Stimulated activated CD8-positive, alpha-beta memory T cell treated with anti-CD3 and anti-CD28 coated beads, Interleukin-7, amount 100 ng/mL, for 48 hours (primary cell): ENCODE measurements around the gene BANP.
"Not testable (repeated sequence)": the region's sequence is repeated elsewhere in the genome, so short reads cannot be mapped to it uniquely, and the experiment has no call there.

Source experiments
- DNase-seq, 2 donors: peaks; one replicate each; pipeline ENCODE4 v3.0.0-alpha.2; 2020; ENCODE audit warnings: low read depth in 1 of 2; ENCODE audit errors: extremely low read depth in 1 of 2

The BANP gene

DNA sequence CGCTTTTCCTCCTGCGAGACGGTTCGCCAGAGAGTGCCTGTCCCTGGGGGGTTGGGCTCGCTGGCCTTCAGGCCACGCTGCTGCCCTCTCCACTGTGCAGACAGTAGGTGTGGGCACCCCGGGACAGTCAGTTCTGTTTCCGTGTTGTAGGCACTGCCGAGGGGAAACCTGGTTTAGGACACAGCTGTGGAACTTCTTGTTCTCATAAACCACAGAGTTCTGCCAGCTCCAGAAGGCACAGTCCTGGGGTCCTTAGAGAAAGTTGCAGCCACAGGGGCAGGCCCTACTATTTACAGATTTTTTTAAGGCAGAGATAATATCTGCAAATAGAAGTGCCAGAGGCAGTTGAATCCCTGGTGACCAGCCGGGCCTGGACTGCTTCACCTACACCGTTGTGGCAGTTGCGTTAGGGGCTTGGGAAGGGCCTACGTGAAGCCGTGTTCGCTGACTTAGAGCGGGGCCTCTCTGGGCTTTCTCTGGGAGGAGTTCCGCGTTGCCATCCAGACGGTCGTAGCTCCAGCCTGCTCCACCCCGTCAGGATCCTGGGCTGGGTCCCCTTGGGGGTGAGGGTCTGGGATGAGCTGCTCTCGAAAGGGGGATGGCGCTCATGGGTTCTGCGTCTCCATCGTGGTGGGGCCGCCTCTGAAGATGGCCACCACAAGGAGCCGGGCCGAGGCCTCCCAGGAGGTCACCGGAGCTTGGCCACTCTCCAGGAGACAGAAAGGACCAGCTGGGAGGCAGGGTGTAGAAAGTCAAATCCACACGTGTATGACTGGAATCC is 126.3 kb downstream of the BANP start:
- DNase-seq = no peak

DNA sequence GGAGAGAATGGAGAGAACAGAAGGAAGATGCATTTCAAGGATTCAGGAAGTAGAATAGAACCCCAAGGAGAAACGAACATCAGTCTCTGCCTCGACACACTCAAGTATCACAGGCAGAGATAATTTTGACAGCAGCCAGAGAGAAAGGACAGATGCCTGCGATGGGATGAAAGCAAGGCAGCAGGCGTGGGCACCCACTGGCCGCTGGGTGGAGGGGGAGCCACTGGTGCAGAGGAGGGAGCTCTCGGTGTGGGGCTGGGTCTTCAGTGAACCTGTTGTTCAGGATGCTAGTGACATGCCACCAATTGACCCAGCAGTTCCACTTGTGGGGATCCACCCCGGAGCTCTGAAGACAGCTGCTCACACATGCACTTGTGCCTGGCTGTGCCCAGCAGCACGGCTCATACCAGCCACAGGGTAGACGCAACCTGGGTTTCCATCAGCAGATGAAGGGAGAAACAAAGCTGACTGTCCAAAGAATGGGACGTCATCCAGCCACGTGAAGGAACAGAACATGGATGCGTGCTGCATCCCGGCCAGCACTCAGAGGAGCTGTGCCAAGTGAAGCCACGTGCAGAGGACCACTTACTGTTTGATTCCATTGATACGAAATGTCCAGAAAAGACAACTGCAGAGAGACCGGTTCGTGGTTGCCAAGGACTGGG is 127.0 kb downstream of the BANP start:
- DNase-seq = no peak

DNA sequence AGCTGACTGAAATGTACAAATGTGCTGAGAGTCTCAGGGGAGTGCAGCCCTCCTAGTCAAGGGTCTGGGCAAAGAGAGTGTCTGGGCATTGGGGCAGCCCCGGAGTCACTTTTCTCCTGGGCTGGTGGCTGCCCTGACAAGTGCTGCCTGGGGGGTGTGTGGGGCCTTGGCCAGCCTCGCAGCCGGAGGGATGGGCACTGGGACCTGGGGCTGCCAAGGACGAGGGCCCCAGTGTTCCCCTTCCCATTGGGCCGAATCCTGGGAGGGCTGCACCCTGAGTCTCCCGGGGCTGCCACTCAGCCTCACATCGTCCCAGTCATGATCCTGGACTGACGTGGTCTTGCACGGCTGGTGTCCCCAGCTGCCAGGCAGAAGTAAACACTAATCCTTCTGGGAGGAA is 132.3 kb downstream of the BANP start:
- DNase-seq = no peak

DNA sequence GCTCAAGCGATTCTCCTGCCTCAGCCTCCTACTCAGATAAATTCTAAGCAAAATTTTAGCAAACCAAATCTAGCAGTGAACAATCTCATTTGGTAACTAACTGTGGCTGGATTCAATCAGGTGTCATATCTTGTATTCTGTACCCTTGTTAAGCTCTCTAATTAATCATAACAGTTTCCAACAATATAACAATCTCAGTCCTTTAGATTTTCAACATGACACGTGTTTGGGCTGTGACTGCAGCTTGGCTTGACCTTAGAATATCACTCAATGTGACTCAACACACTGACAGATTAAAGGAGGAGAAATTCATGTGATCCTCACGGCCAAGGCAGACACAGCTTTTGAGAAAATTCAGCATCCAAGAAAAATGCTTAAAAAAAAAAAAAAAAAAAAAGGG is 133.6 kb downstream of the BANP start:
- no peak for DNase-seq

GRCh38 chr16:88086571-88087516 is 135.6 kb downstream of the BANP start:
- DNase-seq = no peak

- no peak for DNase-seq
Measured at GRCh38 chr16:88087517-88087877, 136.3 kb downstream of the BANP start.

- DNase-seq = no peak
Measured at GRCh38 chr16:88088161-88088581, 136.9 kb downstream of the BANP start.

DNA sequence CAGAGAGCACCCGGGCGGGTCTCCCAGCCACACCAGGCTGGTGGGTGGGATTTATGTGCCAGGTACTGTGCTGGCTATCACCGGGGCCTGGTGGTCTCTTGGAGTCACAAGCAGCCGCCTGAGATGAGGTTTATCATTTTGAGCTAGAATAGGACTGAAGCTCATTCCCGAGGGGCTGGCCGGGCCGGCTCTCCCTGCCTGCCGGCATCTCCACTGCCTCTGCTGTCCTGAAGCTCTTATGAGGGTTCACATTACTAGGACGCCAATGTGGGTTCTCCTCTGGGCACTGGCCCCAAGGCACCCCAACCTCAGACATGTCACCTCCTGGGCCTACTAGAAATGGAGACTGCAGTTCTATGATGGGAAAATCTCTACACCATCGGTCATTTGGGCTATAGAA is 137.4 kb downstream of the BANP start:
- not testable (repeated sequence) for DNase-seq

DNA sequence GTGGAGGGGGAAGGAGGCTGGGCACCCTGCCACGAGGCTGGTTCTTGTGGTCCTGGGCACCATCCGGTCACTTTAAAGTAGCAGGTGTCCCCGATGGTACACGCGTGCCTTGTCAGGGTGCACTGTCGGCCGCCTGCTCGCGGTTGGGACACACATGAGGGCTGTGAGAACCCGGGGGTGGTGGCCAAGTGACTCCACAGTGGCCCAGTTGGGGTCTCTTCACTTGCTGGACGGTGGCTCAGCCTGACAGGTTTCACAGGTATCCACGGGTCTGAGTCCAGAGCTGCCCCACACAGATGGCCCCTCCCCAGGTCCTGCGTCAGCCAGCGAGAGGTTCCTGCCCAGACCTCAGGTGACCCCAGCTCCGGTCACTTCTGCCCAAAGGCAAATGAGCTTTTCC is 137.8 kb downstream of the BANP start:
- not testable (repeated sequence) for DNase-seq

- not testable (repeated sequence) for DNase-seq
Measured at GRCh38 chr16:88089632-88090376, 138.6 kb downstream of the BANP start.

- not testable (repeated sequence) for DNase-seq
Measured at GRCh38 chr16:88090377-88091175, 139.3 kb downstream of the BANP start.

DNA sequence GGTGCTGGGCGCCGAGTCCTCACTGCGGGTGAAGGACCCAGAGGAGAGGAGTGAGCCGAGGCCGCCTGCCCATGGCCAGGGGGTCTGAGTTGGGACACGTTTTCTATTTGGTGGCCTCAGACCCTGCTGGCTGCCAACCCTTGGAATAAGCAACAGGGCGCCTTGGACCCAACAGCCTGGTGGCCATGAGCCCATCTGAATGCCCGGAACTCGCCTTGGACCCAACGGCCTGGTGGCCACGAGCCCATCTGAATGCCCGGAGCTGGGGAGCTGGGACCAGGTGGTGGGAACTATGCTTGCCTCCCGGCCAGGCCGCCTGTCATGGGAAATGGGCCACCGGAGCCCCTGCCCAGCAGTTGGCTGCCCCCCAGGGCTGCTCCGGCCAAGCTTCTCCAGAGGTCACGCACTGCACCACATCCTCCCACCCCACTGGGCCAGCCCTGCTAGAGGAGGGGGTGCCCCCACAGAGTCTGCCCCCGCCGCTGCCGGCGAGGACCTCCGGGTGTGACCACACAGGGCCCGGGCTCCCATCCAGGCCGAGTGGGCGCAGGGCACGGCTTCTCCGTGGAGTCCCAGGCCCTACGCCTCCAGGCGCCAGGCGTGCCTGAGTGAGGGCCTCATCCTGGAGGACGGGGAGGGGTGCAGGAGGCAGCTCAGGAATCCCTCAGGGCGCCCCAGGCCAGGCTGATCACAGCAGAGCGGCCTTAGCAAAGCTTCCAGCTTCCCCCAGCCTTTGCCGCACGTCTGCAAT is 140.2 kb downstream of the BANP start:
- DNase-seq = not testable (repeated sequence)

GRCh38 chr16:88091972-88092302 is 140.7 kb downstream of the BANP start:
- DNase-seq = not testable (repeated sequence)

DNA sequence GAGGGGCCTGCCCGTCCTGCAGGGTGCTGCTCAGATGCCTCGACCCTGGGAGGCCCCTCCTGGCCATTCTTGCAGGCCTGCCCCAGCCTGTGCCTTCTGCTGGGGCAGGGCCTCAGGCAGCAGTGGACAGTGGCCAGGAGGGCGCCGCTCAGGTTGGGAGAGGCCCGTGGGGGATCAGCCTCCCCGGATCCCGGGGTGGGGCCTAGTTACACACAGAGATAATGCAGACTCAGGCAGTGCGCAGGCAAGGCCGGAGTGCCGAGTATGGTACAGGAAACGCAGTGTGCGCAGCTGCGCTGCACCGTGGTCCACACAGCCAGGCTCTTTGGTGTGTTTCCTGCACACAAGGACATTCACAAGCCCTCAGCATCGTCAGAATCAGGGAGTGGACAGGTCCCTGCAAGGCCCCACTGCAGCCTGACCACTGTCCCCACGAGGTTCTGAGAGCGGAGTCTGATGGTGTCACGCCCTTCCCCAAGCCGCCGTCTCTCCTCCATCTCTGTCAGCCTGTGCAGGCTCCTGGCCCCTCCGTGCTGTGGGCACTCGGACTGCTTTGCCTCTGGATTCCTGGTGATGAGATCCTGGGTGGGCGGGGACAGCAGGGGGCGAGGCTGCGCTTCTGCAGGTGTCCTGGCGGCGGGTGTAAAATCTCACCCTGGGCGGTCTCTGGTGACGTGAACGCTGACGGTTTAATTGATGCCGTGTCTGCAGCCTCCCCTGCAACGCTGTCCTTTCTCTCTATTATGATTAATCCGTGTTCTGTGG is 141.7 kb downstream of the BANP start:
- DNase-seq = not testable (repeated sequence)

- not testable (repeated sequence) for DNase-seq
Measured at GRCh38 chr16:88093556-88094252, 142.5 kb downstream of the BANP start.

- not testable (repeated sequence) for DNase-seq
Measured at GRCh38 chr16:88094253-88094575, 143.0 kb downstream of the BANP start.

- not testable (repeated sequence) for DNase-seq
Measured at GRCh38 chr16:88094900-88095299, 143.7 kb downstream of the BANP start.

- DNase-seq = not testable (repeated sequence)
Measured at GRCh38 chr16:88096659-88097058, 145.4 kb downstream of the BANP start.
